Stimulated activated CD4-positive, alpha-beta T cell treated with anti-CD3 and anti-CD28 coated beads, TNF-alpha, amount 100 ng/mL, for 1 hour (primary cell): ENCODE data around the gene MYLK3.
"Not testable (repeated sequence)": the region's sequence is repeated elsewhere in the genome, so short reads cannot be mapped to it uniquely, and the experiment has no call there.

Experiments
- DNase-seq, 3 donors: peaks; one replicate each; pipeline ENCODE4 v3.0.0-alpha.2; 2020; ENCODE audit warnings: low read depth in 3 of 3, low spot score in 1 of 3

Gene MYLK3

DNA sequence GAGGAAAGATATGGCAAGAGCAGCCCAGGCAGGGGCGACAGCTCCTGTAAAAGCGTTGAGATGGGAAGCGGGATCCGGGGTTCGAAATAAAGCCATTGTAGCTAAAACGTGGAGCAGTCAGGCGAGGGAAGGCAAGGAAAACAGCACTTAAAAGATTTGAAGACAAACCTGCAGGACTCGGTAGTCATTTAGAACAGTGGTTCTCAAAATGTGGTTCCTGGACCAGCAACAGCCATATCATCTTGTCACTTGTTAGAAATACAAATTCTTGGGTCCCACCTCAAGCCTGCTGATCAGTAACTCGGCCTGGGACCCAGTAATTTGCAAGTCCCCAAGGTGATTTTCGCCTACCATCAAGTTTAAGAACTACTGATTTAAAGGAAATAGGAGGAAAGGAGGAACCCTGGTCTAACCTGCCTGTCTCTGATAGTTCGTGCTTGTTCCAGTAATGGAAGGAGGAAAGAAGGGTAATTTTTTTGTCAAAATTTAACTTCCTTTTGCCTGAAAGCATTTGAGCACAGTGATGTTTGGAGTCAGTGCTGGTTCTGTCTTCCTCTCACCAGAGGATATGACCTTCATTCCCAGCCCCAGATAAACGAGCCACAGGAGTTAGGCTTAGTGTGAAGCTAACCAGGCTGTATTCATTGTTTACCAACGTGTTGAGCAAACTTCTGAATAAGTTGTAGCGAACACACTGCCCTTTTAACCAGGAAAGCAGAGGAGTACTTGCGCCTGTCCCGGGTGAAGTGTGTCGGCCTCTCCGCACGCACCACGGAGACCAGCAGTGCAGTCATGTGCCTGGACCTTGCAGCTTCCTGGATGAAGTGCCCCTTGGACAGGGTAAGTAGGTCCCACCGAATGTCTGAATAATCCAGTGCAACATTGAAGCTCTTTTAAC is 57.6 kb downstream of the MYLK3 start:
- DNase-seq, result no peak

DNA sequence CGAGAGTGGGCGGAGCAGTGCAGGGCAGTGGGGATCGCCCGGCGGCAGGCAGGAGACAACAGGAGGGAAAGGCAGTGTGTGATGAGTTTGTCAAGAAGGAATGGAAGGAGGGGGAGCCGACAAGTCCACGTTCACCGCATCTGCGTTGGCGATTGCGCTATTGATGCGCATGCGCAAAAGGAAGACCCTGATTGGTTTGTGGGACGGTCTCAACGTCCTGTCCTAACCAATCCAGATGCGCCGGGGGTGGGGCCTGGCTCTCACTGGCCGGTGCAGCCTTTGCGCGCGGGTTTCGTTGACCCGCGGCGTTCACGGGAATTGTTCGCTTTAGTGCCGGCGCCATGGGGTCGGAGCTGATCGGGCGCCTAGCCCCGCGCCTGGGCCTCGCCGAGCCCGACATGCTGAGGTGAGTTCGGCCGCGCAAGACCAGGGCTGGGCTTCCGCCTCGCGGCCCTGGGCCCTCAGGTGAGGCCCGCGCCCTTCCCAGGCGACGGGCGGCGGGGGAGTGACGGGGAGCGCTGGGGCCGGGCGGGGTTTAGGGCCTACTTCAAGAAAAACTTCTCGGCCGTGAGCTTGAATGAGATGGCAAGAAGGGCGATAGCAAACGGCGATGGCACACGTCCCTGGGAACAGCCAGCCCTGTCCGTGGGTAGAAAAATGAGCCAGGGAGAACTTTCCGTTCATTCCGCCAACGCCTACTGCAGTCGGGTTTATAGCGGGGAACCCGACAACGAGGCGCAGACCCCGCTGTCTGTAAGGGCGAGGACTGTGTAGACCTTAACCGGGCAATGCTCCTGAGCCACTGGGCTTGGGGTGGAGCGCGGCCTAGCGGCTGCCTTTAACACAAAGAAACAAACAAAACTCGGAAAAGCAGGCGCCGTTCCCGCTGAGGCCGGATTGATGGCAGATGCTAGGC is 58.5 kb downstream of the MYLK3 start, which contains the start of gene ORC6:
Gene ORC6, plus strand, starts transcription at position 295 of the 916 bp plus-strand sequence. Its CDS starts 47 bp downstream, at position 342.
- DNase-seq, result peak; percentile 91 to 94 (median 91)

DNA sequence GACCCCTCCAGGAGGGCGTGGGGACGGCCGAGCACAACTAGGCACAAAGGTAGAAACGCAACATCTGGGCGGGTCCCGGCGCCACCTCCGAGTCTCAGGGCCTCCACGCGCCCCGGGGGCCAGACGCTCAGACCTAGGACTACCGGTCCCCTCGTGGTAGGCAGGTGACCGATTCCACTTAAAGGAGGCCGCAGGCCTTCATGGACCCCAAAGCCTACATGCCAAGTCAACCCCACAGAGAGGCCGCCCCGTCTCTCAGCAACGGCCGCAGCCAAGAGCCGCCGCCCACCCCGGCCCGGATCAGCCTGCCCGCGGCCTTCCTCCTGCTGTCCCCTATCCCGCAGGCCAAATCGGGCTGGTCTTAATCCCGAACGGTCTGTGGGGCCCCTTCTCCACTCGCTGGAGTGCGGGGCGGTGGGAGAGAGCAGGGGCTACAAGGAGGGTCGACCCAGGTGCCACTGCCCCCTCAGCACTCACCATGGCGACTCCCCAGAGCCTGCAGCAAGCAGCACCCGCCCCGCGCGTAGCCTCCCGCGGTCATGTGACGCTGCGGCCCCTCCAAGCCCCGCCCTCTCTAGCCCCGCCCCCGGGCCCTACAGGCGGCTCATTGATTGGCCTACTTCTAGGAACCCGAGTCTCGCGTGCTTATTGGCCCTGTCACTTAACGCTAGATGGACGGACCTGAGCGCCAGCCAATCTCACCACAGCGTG is 59.3 kb downstream of the MYLK3 start, which contains the start of gene VPS35:
Gene VPS35, minus strand, starts transcription at position 525 of the 711 bp plus-strand sequence. Its CDS starts 45 bp downstream, at position 480.
- DNase-seq, result peak; percentile 97 to 100 (median 98)

DNA sequence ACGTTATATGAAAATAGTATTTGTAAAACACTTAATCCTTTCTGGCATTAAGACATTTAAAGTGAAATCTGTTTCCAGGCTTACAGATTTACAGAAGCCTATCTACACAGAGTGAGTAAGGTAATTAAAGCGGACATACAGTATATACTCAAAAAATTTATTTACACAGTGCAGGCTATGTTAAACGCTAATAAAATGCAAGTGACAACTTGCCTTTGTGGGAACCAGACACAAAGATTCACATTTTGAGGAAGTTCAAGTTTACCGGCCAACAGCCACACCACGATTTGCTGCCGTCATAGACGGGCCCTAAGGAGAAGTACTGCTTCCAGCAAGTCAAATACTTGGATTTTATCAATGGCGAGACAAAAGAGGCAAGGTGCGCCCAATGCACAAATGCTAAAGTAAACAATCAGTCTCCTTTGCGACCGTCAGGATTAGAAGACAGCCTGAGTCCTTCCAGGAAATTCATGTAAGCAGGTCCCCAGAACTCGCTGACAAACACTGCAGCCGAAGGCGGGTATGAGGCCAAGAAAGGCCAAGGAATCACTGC is 60.0 kb downstream of the MYLK3 start:
- no peak for DNase-seq

DNA sequence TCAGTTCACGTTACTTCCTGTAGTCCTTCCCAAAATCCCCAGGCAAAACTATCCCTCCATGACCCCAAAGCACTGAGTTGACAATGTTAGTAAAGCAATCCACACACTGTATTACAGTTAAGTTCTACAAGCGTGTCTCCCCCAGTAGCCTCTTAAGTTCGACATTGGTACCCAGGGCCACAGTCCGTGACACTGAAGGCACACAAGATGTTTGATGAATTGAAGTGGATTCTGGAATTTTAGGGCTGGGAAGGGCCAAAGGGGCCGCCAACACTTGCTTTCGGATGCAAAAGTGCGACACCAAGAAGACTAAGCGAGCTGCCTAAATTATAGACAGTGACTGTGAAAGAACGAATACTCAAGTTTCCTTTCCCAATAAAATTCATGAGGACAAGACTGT is 60.7 kb downstream of the MYLK3 start:
- DNase-seq, result no peak

DNA sequence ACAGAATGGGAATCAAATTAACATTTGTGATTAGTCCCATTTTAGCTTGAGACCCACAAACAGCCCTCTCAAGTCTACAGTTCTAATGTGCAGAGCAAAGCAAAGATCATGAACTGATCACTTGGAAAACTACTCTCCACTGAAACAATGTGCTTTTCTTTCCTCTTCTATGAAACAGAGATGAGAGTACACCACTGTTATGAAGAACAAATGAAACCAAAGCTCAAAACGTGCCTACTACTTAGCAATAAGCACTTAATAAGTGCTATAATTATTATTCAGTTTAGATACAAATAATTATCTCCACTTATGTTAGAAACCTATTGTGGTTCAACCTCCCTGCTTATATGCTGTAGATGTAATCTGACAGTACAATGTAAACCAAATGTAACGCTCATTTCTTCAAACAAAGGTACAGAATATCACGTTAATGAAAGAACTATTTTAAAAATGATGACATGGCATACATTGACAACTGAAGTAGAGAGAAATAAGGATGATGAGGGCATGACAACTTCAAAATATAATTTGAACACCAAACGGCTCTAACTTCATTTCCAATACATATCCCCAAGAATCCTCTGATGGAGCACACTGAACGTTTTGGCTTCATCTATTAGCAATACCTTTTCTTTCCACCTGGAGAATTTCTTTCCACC is 61.2 kb downstream of the MYLK3 start:
- DNase-seq, result no peak

DNA sequence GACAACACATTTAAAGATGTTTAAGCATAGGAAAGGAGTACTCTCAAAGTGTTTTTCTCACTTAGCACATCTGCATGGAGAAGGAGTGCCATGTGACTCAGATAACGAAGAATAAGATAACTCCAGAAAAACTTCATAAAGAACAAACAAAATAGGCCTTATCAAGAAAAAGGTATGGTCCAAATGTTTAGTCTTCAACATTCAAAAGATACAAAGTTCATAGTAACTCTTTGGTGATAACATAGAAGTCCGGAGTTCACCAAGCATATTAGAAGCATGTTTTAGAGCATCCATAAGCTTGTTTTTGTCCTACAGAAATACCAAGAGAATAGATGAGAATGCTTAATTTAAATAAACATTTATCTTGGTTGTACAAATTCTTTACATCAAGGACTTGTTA is 66.3 kb downstream of the MYLK3 start:
- DNase-seq, result not testable (repeated sequence)

DNA sequence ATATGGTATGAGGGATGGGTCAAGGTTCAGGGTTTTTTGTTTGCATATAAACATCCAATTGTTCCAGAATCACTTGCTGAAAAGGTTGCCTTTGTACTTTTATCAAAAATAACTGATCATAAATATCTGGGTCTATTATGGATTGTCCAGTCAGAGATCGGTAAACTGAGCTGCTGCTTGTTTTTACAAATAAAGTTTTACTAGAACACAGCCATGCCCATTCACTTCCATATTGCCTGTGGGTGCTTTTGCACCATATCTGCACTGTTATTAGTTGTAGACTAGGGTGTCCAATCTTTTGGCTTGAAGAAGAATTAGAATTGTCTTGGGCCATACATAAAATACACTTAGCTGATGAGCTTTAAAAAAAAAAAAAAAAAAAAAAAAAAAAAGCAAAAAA is 70.2 kb downstream of the MYLK3 start:
- not testable (repeated sequence) for DNase-seq

DNA sequence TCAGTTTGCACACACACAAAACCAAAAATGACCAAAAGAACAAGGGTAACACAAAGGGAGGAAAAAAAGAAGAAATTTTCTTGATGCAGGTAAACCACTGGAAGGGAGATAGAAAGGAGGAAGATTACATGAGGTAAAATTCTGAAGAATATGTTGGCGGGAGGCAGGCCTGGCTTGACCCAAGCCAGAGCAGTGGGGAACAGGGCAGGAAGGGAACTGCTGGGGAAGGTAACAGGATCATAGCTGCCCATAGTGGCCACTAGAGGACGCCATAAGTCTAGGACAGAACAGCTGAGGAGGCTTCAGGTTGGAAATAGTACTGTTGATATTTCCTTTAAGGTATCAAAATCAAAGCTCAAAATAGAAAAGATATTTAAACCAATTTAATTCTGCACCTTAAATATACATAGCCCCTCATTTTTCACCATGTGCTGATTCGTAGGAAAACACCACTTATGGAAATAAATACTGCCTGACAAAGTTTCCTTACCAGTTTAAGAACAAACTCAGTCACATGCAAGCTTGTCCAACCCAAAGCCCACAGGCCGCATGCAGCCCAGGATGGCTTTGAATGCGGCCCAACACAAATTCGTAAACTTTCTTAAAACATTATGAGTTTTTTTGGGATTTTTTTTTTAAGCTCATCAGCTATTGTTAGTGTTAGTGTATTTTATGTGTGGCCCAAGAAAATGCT is 74.7 kb downstream of the MYLK3 start:
- no peak for DNase-seq

DNA sequence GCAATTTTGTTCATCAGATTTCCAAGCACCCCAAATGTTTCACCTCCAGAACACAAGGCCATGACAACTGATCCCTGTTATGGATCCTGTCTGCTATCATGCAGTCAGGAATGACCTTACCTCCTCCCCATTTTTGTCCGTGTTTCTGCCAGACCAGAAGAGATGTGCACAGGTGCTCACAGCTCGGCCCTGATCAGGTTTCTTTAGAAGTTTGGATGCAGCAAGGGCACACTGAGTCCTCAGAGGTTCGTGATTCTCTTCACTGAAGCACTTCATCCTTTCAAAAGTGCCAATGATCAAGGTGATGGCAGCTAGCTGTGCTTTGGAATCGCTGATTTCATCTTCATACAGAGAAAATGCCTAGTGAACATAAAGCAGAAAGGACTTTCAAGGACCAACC is 86.0 kb downstream of the MYLK3 start:
- DNase-seq, result no peak

DNA sequence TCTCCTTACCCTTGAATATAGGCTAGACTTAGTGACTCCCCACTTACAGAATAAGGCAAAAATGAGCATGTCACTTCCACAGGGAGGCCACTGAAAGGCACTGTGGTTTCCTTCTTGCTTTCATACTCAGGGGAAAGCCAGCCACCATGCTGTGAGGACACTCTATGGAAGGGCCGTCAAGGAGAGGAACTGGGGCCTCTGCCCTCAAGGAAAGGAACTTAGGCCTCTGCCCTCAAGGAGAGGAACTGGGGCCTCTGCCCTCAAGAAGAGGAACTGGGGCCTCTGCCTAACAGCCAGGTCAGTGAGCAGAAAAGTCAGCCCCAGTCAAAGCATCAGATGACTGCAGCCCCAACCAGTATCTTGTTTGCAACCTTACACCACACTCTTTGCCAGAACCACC is 89.2 kb downstream of the MYLK3 start:
- no peak for DNase-seq
